GM21423 (cell line): ENCODE results near the gene CHCHD1.
"Not testable (repeated sequence)": the region's sequence is repeated elsewhere in the genome, so short reads cannot be mapped to it uniquely, and the experiment has no call there.

ENCODE experiments used
- ATAC-seq: cut with Tn5 transposase; IDR thresholded peaks from one replicate; pipeline ENCODE4 v1.9.1; 2021; ENCODE audit warnings: mild to moderate bottlenecking, moderate library complexity; ENCODE audit not compliant: unreplicated experiment

The CHCHD1 gene

GRCh38 chr10:73809061-73809818, 27.4 kb downstream of the CHCHD1 start:
- no peak for ATAC-seq

GRCh38 chr10:73810358-73810734, 28.5 kb downstream of the CHCHD1 start:
- ATAC-seq, result no peak

- peak; percentile 25 for ATAC-seq
These were observed 29.1 kb downstream of the CHCHD1 start for GRCh38 chr10:73810735-73811465.

- ATAC-seq, result no peak
These were observed 30.8 kb downstream of the CHCHD1 start for GRCh38 chr10:73812657-73813056.

GRCh38 chr10:73813333-73813732, 31.5 kb downstream of the CHCHD1 start:
- ATAC-seq, result no peak

GRCh38 chr10:73814276-73814895, 32.5 kb downstream of the CHCHD1 start:
- no peak for ATAC-seq

- no peak for ATAC-seq
These were observed 33.3 kb downstream of the CHCHD1 start for GRCh38 chr10:73814896-73815718.

- no peak for ATAC-seq
These were observed 33.8 kb downstream of the CHCHD1 start for GRCh38 chr10:73815719-73816030.

- ATAC-seq, result no peak
These were observed 35.3 kb downstream of the CHCHD1 start for GRCh38 chr10:73816917-73817729.

- no peak for ATAC-seq
These were observed 36.0 kb downstream of the CHCHD1 start for GRCh38 chr10:73817826-73818225.

GRCh38 chr10:73818402-73818801, 36.6 kb downstream of the CHCHD1 start:
- ATAC-seq, result no peak

- no peak for ATAC-seq
These were observed 37.2 kb downstream of the CHCHD1 start for GRCh38 chr10:73819081-73819480.

GRCh38 chr10:73819513-73820093, 37.8 kb downstream of the CHCHD1 start:
- ATAC-seq, result no peak

- ATAC-seq, result no peak
These were observed 41.5 kb downstream of the CHCHD1 start for GRCh38 chr10:73823391-73823790.

- no peak for ATAC-seq
These were observed 42.4 kb downstream of the CHCHD1 start for GRCh38 chr10:73824146-73824725.

- no peak for ATAC-seq
These were observed 45.7 kb downstream of the CHCHD1 start for GRCh38 chr10:73827346-73828089.

- no peak for ATAC-seq
These were observed 46.3 kb downstream of the CHCHD1 start for GRCh38 chr10:73828161-73828560.

GRCh38 chr10:73829090-73829489, 47.2 kb downstream of the CHCHD1 start:
- ATAC-seq, result not testable (repeated sequence)
